K562 (cell line): Measurements from ENCODE around the gene MRPS10. TPM values are rescaled to one million over a fixed set of nuclear protein-coding genes. Genes with fewer than 3 reads are reported as not detected.
A peak's percentile ranks its signal among the peaks of the same experiment; 100 is the strongest.

ENCODE experiments used
- ELF1 ChIP-seq: fragments of 200-800 bp; sonication (Bioruptor generic); IDR thresholded peaks from 2 replicates; pipeline ENCODE4 v1.6.1; 2016; ENCODE audit warnings: missing genetic modification characterization, missing compliant biosample characterization
- FIP1L1 ChIP-seq: fragments of 200-400 bp; formaldehyde crosslinking; IDR thresholded peaks from 2 replicates; pipeline ENCODE4 v1.6.1; 2018; ENCODE audit warnings: mild to moderate bottlenecking, low read depth, low read length; ENCODE audit not compliant: poor library complexity, severe bottlenecking
- HDAC2 ChIP-seq: fragments of 450-650 bp; IDR thresholded peaks from 2 replicates; pipeline ENCODE4 v1.6.1; 2016; ENCODE audit warnings: mild to moderate bottlenecking
- HDAC3 ChIP-seq: fragments of 450-650 bp; IDR thresholded peaks from 2 replicates; pipeline ENCODE4 v1.6.1; 2018; ENCODE audit warnings: borderline replicate concordance, mild to moderate bottlenecking, moderate library complexity; ENCODE audit not compliant: partially characterized antibody
- KAT8 ChIP-seq: fragments of 450-650 bp; IDR thresholded peaks from 2 replicates; pipeline ENCODE4 v1.6.1; 2016; ENCODE audit warnings: low read depth, mild to moderate bottlenecking
- NCOA1 ChIP-seq: fragments of 450-650 bp; IDR thresholded peaks from 2 replicates; pipeline ENCODE4 v1.6.1; 2016; ENCODE audit warnings: low read depth
- NCOA4 ChIP-seq: fragments of 450-650 bp; IDR thresholded peaks from 2 replicates; pipeline ENCODE4 v1.6.1; 2018; ENCODE audit warnings: mild to moderate bottlenecking; ENCODE audit not compliant: partially characterized antibody
- RBM22 ChIP-seq: fragments of 200-400 bp; formaldehyde crosslinking; IDR thresholded peaks from 2 replicates; pipeline ENCODE4 v1.6.1; 2018; ENCODE audit warnings: low read length, low read depth; ENCODE audit not compliant: poor library complexity, severe bottlenecking
- RHOXF2B ChIP-seq: fragments of 250-450 bp; sonication (Bioruptor Pico); conservative IDR thresholded peaks from 2 replicates; pipeline ENCODE4 v1.5.1; 2021
- SAFB2 ChIP-seq: fragments of 200-400 bp; formaldehyde crosslinking; IDR thresholded peaks from 2 replicates; pipeline ENCODE4 v1.6.1; 2018; ENCODE audit warnings: borderline replicate concordance, low read length, low read depth, moderate library complexity; ENCODE audit not compliant: severe bottlenecking
- SIRT6 ChIP-seq: IDR thresholded peaks from one replicate; pipeline ENCODE4 v1.6.1; 2012; ENCODE audit warnings: low read depth, mild to moderate bottlenecking, control low read depth, inconsistent platforms, low read length, moderate library complexity
- SLC30A9 ChIP-seq: fragments of 250-450 bp; sonication (Bioruptor Pico); IDR thresholded peaks from 2 replicates; pipeline ENCODE4 v1.8.0; 2022; ENCODE audit warnings: mild to moderate bottlenecking, moderate library complexity
- SMARCC2 ChIP-seq: fragments of 450-650 bp; IDR thresholded peaks from 2 replicates; pipeline ENCODE4 v1.6.1; 2017; ENCODE audit warnings: antibody characterized with exemption, moderate library complexity, mild to moderate bottlenecking, low read depth
- SMARCE1 ChIP-seq: fragments of 450-650 bp; IDR thresholded peaks from 2 replicates; pipeline ENCODE4 v1.7.1; 2016; ENCODE audit warnings: mild to moderate bottlenecking
- SRF ChIP-seq, 2 experiments: fragments of 250-450, 450-650 bp in 1 of 2; sonication (Bioruptor Pico) in 1 of 2; sonication (generic) in 1 of 2; formaldehyde crosslinking; IDR thresholded peaks; 2 replicates each; pipeline versions ENCODE4 v1.5.0 to v1.5.1; 2020 to 2022; ENCODE audit warnings: mild to moderate bottlenecking in 1 of 2, missing genetic modification reagents in 1 of 2
- TAL1 ChIP-seq: fragments of 450-650 bp; IDR thresholded peaks from 2 replicates; pipeline ENCODE4 v1.6.1; 2016; ENCODE audit warnings: mild to moderate bottlenecking
- ZNF140 ChIP-seq: fragments of 250-450 bp; sonication (Bioruptor Pico); IDR thresholded peaks from 2 replicates; pipeline ENCODE4 v1.8.0; 2021; ENCODE audit warnings: moderate library complexity, mild to moderate bottlenecking, inconsistent platforms
- ZNF282 ChIP-seq: sonication (generic); formaldehyde crosslinking; IDR thresholded peaks from 2 replicates; pipeline ENCODE4 v1.8.1; 2023; ENCODE audit warnings: missing genetic modification reagents
- ZNF311 ChIP-seq: fragments of 250-450 bp; sonication (Bioruptor Pico); IDR thresholded peaks from 2 replicates; pipeline ENCODE4 v1.4.0; 2020; ENCODE audit warnings: mild to moderate bottlenecking, moderate library complexity
- polyA plus RNA-seq, 8 experiments: library from polyadenylated mRNA; depleted of rRNA in 4 of 8; stranded (reverse) in 5 of 8; unstranded in 3 of 8; fragments of >200 nt; fragmentation: Nextera tagmentation in 2 of 8; fragmentation: Illumina TruSeq in 1 of 8; extraction: Ambion mirVana in 2 of 8; extraction: Trizol in 1 of 8; gene quantifications; 2 replicates each; pipeline versions ENCODE4 v1.2.1 to v1.2.3, GENCODE V29; 2011 to 2014; ENCODE audit warnings: inconsistent platforms in 1 of 8, missing spikeins in 1 of 8
- total RNA-seq, 7 experiments: library from RNA; depleted of rRNA in 6 of 7; stranded (reverse); fragments of >200 nt in 6 of 7; fragmentation: Illumina TruSeq in 2 of 7; extraction: Trizol in 2 of 7; gene quantifications; 2 replicates each; pipeline versions ENCODE4 v1.2.1 to v1.2.3, GENCODE V29; 2011 to 2021; ENCODE audit warnings: low replicate concordance in 1 of 7
- TF ChIP-seq, protein P1 (sequence below): fragments of 450-650 bp; IDR thresholded peaks from 2 replicates; pipeline ENCODE4 v1.6.1; 2018; ENCODE audit warnings: mild to moderate bottlenecking, low read depth; ENCODE audit not compliant: partially characterized antibody
- TF ChIP-seq, protein P2 (sequence below): sonication (generic); formaldehyde crosslinking; IDR thresholded peaks from 2 replicates; pipeline ENCODE4 v1.8.1; 2023; ENCODE audit warnings: mild to moderate bottlenecking, missing genetic modification reagents

MRPS10 gene
- total and polyA plus RNA-seq, 9 of the 15 experiments (the other 6 are each of a cell fraction or from before 2014, with no cell fraction given): 48.6 to 166 (median 93.7) TPM

DNA sequence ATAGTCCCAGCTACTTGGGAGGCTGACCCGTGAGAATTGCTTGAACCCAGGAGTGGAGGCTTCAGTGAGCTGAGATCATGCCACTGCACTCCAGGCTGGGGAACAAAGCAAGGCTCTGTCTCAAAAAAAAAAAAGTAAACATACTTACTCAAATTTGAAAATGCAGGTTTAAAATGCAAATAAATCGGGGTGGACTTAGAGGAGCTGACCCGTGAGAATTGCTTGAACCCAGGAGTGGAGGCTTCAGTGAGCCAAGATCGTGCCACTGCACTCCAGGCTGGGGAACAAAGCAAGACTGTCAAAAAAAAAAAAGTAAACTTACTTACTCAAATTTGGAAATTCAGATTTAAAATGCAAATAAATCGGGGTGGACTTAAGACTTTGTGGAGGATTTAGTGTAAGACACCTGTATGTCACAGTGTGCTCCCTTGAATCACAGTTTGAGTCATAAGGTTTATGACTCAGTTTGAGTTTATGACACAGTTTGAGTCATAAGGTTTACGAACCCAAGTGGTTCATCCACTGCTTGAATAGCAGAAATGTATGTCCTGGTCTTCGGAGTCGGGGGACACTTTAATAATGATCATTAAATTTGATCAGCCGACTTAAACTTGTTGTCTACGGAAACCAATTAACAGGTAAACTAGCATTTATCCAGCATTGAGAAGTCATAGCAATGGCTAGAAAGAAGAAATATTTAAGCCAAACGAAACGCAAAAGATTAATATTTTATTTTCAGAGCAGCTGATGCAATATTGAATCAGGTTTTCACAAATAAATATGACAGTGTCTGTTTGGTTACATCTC lies 6.8 kb upstream of the MRPS10 start (continued):
- TF ChIP-seq TAL1 (no peak), ZNF311 (no peak), NCOA1 (no peak), ZNF282 (no peak), FIP1L1 (no peak), ELF1 (tag) (no peak), HDAC3 (peak; percentile 30), SRF (CRISPR knock-in tag; IDR thresholded peaks at IDR 0.05) (no peak), SLC30A9 (CRISPR knock-in tag) (no peak), KAT8 (no peak), SMARCE1 (peak; percentile 63), ZNF140 (CRISPR knock-in tag) (no peak), RHOXF2B (CRISPR knock-in tag) (no peak), NCOA4 (no peak), HDAC2 (peak; percentile 23; the same call in 1 of the 2 replicates), SIRT6 (no peak), RBM22 (no peak), SAFB2 (no peak), SMARCC2 (peak; percentile 42; the same call in 1 of the 2 replicates)
- TF ChIP-seq, protein P1, sequence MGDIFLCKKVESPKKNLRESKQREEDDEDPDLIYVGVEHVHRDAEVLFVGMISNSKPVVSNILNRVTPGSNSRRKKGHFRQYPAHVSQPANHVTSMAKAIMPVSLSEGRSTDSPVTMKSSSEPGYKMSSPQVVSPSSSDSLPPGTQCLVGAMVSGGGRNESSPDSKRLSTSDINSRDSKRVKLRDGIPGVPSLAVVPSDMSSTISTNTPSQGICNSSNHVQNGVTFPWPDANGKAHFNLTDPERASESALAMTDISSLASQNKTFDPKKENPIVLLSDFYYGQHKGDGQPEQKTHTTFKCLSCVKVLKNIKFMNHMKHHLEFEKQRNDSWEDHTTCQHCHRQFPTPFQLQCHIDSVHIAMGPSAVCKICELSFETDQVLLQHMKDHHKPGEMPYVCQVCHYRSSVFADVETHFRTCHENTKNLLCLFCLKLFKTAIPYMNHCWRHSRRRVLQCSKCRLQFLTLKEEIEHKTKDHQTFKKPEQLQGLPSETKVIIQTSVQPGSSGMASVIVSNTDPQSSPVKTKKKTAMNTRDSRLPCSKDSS: no peak
- TF ChIP-seq, protein P2, sequence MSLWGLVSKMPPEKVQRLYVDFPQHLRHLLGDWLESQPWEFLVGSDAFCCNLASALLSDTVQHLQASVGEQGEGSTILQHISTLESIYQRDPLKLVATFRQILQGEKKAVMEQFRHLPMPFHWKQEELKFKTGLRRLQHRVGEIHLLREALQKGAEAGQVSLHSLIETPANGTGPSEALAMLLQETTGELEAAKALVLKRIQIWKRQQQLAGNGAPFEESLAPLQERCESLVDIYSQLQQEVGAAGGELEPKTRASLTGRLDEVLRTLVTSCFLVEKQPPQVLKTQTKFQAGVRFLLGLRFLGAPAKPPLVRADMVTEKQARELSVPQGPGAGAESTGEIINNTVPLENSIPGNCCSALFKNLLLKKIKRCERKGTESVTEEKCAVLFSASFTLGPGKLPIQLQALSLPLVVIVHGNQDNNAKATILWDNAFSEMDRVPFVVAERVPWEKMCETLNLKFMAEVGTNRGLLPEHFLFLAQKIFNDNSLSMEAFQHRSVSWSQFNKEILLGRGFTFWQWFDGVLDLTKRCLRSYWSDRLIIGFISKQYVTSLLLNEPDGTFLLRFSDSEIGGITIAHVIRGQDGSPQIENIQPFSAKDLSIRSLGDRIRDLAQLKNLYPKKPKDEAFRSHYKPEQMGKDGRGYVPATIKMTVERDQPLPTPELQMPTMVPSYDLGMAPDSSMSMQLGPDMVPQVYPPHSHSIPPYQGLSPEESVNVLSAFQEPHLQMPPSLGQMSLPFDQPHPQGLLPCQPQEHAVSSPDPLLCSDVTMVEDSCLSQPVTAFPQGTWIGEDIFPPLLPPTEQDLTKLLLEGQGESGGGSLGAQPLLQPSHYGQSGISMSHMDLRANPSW (CRISPR knock-in tag): no peak
